Measurements from ENCODE around the gene VANGL2.

Gene VANGL2

GRCh38 chr1:160419150-160419837 lies 18.9 kb downstream of the VANGL2 start:
- no peak overlapping the region for H3K4me3 ChIP-seq (ENCODE audit: low read depth, low read length)
- no peak for TF ChIP-seq CTCF (IDR thresholded peaks at IDR 0.05; ENCODE audit: control insufficient read depth, extremely low read depth, insufficient read depth)
- DNase-seq (ENCODE audit: low read depth), result no peak

GRCh38 chr1:160419838-160420169 lies 19.4 kb downstream of the VANGL2 start:
- no peak overlapping the region for H3K4me3 ChIP-seq (ENCODE audit: low read depth, low read length)
- TF ChIP-seq CTCF (IDR thresholded peaks at IDR 0.05; ENCODE audit: control insufficient read depth, extremely low read depth, insufficient read depth), result no peak
- DNase-seq (ENCODE audit: low read depth), result no peak

- no peak for DNase-seq (ENCODE audit: low read depth)
- TF ChIP-seq CTCF (IDR thresholded peaks at IDR 0.05; ENCODE audit: control insufficient read depth, extremely low read depth, insufficient read depth), result no peak
- no peak overlapping the region for H3K4me3 ChIP-seq (ENCODE audit: low read depth, low read length)
Observed at GRCh38 chr1:160420881-160421842, 20.8 kb downstream of the VANGL2 start.

GRCh38 chr1:160421881-160422280 lies 21.5 kb downstream of the VANGL2 start:
- TF ChIP-seq CTCF (IDR thresholded peaks at IDR 0.05; ENCODE audit: control insufficient read depth, extremely low read depth, insufficient read depth), result no peak
- DNase-seq (ENCODE audit: low read depth), result no peak
- no peak overlapping the region for H3K4me3 ChIP-seq (ENCODE audit: low read depth, low read length)

- no peak overlapping the region for H3K4me3 ChIP-seq (ENCODE audit: low read depth, low read length)
- no peak for DNase-seq (ENCODE audit: low read depth)
- TF ChIP-seq CTCF (IDR thresholded peaks at IDR 0.05; ENCODE audit: control insufficient read depth, extremely low read depth, insufficient read depth), result no peak
Observed at GRCh38 chr1:160423966-160424365, 23.6 kb downstream of the VANGL2 start.

- no peak overlapping the region for H3K4me3 ChIP-seq (ENCODE audit: low read depth, low read length)
- no peak for DNase-seq (ENCODE audit: low read depth)
- no peak for TF ChIP-seq CTCF (IDR thresholded peaks at IDR 0.05; ENCODE audit: control insufficient read depth, extremely low read depth, insufficient read depth)
Observed at GRCh38 chr1:160425847-160426246, 25.5 kb downstream of the VANGL2 start.

Measured in LNCaP clone FGC (cell line).